ENCODE data around the gene GHRL.

Gene GHRL

GRCh38 chr3:10280571-10280970 is 12.2 kb downstream of the GHRL start:
- 0 out of 2 replicates have a peak, but pooled peaks cover 3% of the 10 kb centered on the region for H3K4me1 ChIP-seq (ENCODE audit: control insufficient read depth, low read length)
- no peak overlapping the region for H3K4me2 ChIP-seq (ENCODE audit: low read length)
- peaks cover 14% of the 10 kb centered on the region; the same call in 1 of the 2 replicates for H4K20me1 ChIP-seq (ENCODE audit: control insufficient read depth, insufficient read depth, low read depth, low read length)
- TF ChIP-seq, protein P1, sequence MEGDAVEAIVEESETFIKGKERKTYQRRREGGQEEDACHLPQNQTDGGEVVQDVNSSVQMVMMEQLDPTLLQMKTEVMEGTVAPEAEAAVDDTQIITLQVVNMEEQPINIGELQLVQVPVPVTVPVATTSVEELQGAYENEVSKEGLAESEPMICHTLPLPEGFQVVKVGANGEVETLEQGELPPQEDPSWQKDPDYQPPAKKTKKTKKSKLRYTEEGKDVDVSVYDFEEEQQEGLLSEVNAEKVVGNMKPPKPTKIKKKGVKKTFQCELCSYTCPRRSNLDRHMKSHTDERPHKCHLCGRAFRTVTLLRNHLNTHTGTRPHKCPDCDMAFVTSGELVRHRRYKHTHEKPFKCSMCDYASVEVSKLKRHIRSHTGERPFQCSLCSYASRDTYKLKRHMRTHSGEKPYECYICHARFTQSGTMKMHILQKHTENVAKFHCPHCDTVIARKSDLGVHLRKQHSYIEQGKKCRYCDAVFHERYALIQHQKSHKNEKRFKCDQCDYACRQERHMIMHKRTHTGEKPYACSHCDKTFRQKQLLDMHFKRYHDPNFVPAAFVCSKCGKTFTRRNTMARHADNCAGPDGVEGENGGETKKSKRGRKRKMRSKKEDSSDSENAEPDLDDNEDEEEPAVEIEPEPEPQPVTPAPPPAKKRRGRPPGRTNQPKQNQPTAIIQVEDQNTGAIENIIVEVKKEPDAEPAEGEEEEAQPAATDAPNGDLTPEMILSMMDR (IDR thresholded peaks at IDR 0.05; ENCODE audit: low read depth, low read length, poor library complexity, severe bottlenecking): peak; percentile 8
- no peak for TF ChIP-seq EZH2phosphoT487 (IDR thresholded peaks at IDR 0.05; ENCODE audit: borderline replicate concordance, low read length)
- peaks cover 87% of the 10 kb centered on the region for H3K36me3 ChIP-seq (ENCODE audit: control insufficient read depth, low read length)
- H3K9me2 ChIP-seq (replicated peaks; ENCODE audit: control insufficient read depth, low read length): no peaks in the 10 kb centered on the region
- H3K27me3 ChIP-seq (ENCODE audit: control insufficient read depth, low read length): no peaks in the 10 kb centered on the region
- no peak overlapping the region for H3K27ac ChIP-seq (ENCODE audit: low read depth, low read length)
- H3K9me3 ChIP-seq (ENCODE audit: control insufficient read depth, insufficient read depth, low read length): no peaks in the 10 kb centered on the region
- H3F3A ChIP-seq (ENCODE audit: control insufficient read depth, insufficient read depth): peaks cover 1% of the 10 kb centered on the region
- no peak overlapping the region for H3K4me3 ChIP-seq (ENCODE audit: low read length)
- peaks cover 37% of the 10 kb centered on the region for H3K79me2 ChIP-seq (ENCODE audit: control insufficient read depth, low read length)

DNA sequence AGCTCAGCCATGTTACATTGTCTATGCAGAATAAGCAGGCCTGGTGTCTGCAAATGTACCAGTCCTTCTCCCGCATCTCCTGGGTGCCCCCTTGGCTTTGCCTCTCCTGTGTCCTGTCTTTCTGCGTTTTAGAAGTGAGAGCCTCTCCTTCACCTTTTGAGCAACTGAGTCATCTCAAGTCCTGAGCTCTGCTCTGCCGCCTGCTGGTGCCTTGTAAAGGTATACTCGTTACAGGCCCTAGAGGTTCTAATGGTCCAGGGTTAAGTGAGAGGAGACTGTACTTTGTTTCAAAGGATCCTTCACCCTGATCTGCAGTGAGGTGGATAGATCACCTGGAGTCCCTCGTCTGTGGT is 12.6 kb downstream of the GHRL start:
- Histone ChIP-seq H3K9me2 (replicated peaks; ENCODE audit: control insufficient read depth, low read length) (no peaks in the 10 kb centered on the region), H3F3A (ENCODE audit: control insufficient read depth, insufficient read depth) (no peaks in the 10 kb centered on the region; the same call in 1 of the 2 replicates), H3K36me3 (ENCODE audit: control insufficient read depth, low read length) (peaks cover 89% of the 10 kb centered on the region), H4K20me1 (ENCODE audit: control insufficient read depth, insufficient read depth, low read depth, low read length) (peaks cover 17% of the 10 kb centered on the region; the same call in 1 of the 2 replicates), H3K27me3 (ENCODE audit: control insufficient read depth, low read length) (no peaks in the 10 kb centered on the region), H3K27ac (ENCODE audit: low read depth, low read length) (no peak overlapping the region), H3K4me2 (ENCODE audit: low read length) (no peak overlapping the region), H3K9me3 (ENCODE audit: control insufficient read depth, insufficient read depth, low read length) (no peaks in the 10 kb centered on the region), H3K4me3 (ENCODE audit: low read length) (no peak overlapping the region), H3K4me1 (ENCODE audit: control insufficient read depth, low read length) (0 out of 2 replicates have a peak, but pooled peaks cover 3% of the 10 kb centered on the region), H3K79me2 (ENCODE audit: control insufficient read depth, low read length) (peaks cover 42% of the 10 kb centered on the region)
- no peak for TF ChIP-seq EZH2phosphoT487 (IDR thresholded peaks at IDR 0.05; ENCODE audit: borderline replicate concordance, low read length)
- TF ChIP-seq, protein P1 (IDR thresholded peaks at IDR 0.05; ENCODE audit: low read depth, low read length, poor library complexity, severe bottlenecking): peak; percentile 36

- Histone ChIP-seq H3K36me3 (ENCODE audit: control insufficient read depth, low read length) (peaks cover 87% of the 10 kb centered on the region), H3K27ac (ENCODE audit: low read depth, low read length) (no peak overlapping the region), H3K4me2 (ENCODE audit: low read length) (no peak overlapping the region), H3K4me1 (ENCODE audit: control insufficient read depth, low read length) (peaks cover 2% of the 10 kb centered on the region), H3K9me2 (replicated peaks; ENCODE audit: control insufficient read depth, low read length) (no peaks in the 10 kb centered on the region), H3K79me2 (ENCODE audit: control insufficient read depth, low read length) (peaks cover 47% of the 10 kb centered on the region), H3K27me3 (ENCODE audit: control insufficient read depth, low read length) (no peaks in the 10 kb centered on the region), H3K4me3 (ENCODE audit: low read length) (no peak overlapping the region), H3F3A (ENCODE audit: control insufficient read depth, insufficient read depth) (no peaks in the 10 kb centered on the region), H3K9me3 (ENCODE audit: control insufficient read depth, insufficient read depth, low read length) (no peaks in the 10 kb centered on the region), H4K20me1 (ENCODE audit: control insufficient read depth, insufficient read depth, low read depth, low read length) (peaks cover 18% of the 10 kb centered on the region; the same call in 1 of the 2 replicates)
- no peak for TF ChIP-seq EZH2phosphoT487 (IDR thresholded peaks at IDR 0.05; ENCODE audit: borderline replicate concordance, low read length)
- TF ChIP-seq, protein P1 (IDR thresholded peaks at IDR 0.05; ENCODE audit: low read depth, low read length, poor library complexity, severe bottlenecking): no peak
Observed at GRCh38 chr3:10279384-10280176, 13.2 kb downstream of the GHRL start.
